BE2C (cell line): Measurements from ENCODE around the gene UFL1.
"Not testable (repeated sequence)": the region's sequence is repeated elsewhere in the genome, so short reads cannot be mapped to it uniquely, and the experiment has no call there.

Experiments used
- DNase-seq: peaks from one replicate; pipeline ENCODE4 v3.0.0-alpha.2; 2020
- H3K27me3 ChIP-seq: fragments of 250-450 bp; sonication (Bioruptor Pico); 2 replicates; pipeline ENCODE4 v1.5.1; 2020; ENCODE audit warnings: mild to moderate bottlenecking
- H3K36me3 ChIP-seq: fragments of 250-450 bp; sonication (Bioruptor Pico); 2 replicates; pipeline ENCODE4 v1.5.1; 2020; ENCODE audit warnings: mild to moderate bottlenecking
- H3K4me1 ChIP-seq: fragments of 250-450 bp; sonication (Bioruptor Pico); 2 replicates; pipeline ENCODE4 v1.5.1; 2020
- H3K4me3 ChIP-seq: 2 replicates; pipeline ENCODE4 v1.5.1; 2011; ENCODE audit warnings: low read depth, low read length
- H3K9me3 ChIP-seq: fragments of 250-450 bp; sonication (Bioruptor Pico); 2 replicates; pipeline ENCODE4 v1.5.1; 2020
- CTCF ChIP-seq: IDR thresholded peaks from 2 replicates; pipeline ENCODE4 v1.5.1; 2012; ENCODE audit warnings: mild to moderate bottlenecking, low read depth, low read length

UFL1 gene

GRCh38 chr6:96532399-96532798 lies 10.8 kb downstream of the UFL1 start:
- no peak for TF ChIP-seq CTCF
- DNase-seq: no peak
- Histone ChIP-seq H3K4me1 (no peaks in the 10 kb centered on the region), H3K27me3 (no peaks in the 10 kb centered on the region), H3K36me3 (peaks cover 11% of the 10 kb centered on the region), H3K4me3 (no peak overlapping the region), H3K9me3 (no peaks in the 10 kb centered on the region)

- no peak for DNase-seq
- Histone ChIP-seq H3K36me3 (peaks cover 11% of the 10 kb centered on the region), H3K4me1 (peaks cover 5% of the 10 kb centered on the region; the same call in 1 of the 2 replicates), H3K9me3 (no peaks in the 10 kb centered on the region), H3K27me3 (no peaks in the 10 kb centered on the region), H3K4me3 (no peak overlapping the region)
- no peak for TF ChIP-seq CTCF
Measured at GRCh38 chr6:96537726-96538125, 16.1 kb downstream of the UFL1 start.

- Histone ChIP-seq H3K36me3 (peaks cover 15% of the 10 kb centered on the region), H3K27me3 (no peaks in the 10 kb centered on the region), H3K4me3 (no peak overlapping the region), H3K4me1 (peaks cover 5% of the 10 kb centered on the region; the same call in 1 of the 2 replicates), H3K9me3 (no peaks in the 10 kb centered on the region)
- TF ChIP-seq CTCF: peak; percentile 51
- peak; percentile 11 for DNase-seq
Measured at GRCh38 chr6:96542702-96543101, 21.1 kb downstream of the UFL1 start.

GRCh38 chr6:96545882-96546281 lies 24.3 kb downstream of the UFL1 start:
- Histone ChIP-seq H3K36me3 (peaks cover 5% of the 10 kb centered on the region), H3K4me1 (no peaks in the 10 kb centered on the region), H3K27me3 (no peaks in the 10 kb centered on the region), H3K4me3 (no peak overlapping the region), H3K9me3 (no peaks in the 10 kb centered on the region)
- no peak for TF ChIP-seq CTCF
- DNase-seq: no peak

- Histone ChIP-seq H3K27me3 (no peaks in the 10 kb centered on the region), H3K9me3 (no peaks in the 10 kb centered on the region), H3K4me3 (no peak overlapping the region), H3K4me1 (no peaks in the 10 kb centered on the region), H3K36me3 (peaks cover 5% of the 10 kb centered on the region)
- DNase-seq: no peak
- no peak for TF ChIP-seq CTCF
Measured at GRCh38 chr6:96547654-96548053, 26.0 kb downstream of the UFL1 start.

- Histone ChIP-seq H3K9me3 (no peaks in the 10 kb centered on the region), H3K27me3 (no peaks in the 10 kb centered on the region), H3K4me3 (no peak overlapping the region), H3K4me1 (no peaks in the 10 kb centered on the region), H3K36me3 (no peaks in the 10 kb centered on the region)
- DNase-seq: no peak
- no peak for TF ChIP-seq CTCF
Measured at GRCh38 chr6:96554558-96554957, 33.0 kb downstream of the UFL1 start.

GRCh38 chr6:96559740-96560139 lies 38.1 kb downstream of the UFL1 start:
- H3K4me1 ChIP-seq, H3K36me3 ChIP-seq, H3K4me3 ChIP-seq, H3K9me3 ChIP-seq, DNase-seq, H3K27me3 ChIP-seq: not testable (repeated sequence)
